ENCODE data around the gene TRPV2.

- TF ChIP-seq CTCF (IDR thresholded peaks at IDR 0.05) (no peak), POLR2A (IDR thresholded peaks at IDR 0.05) (no peak)
Observed at GRCh38 chr17:16437083-16437482, 21.7 kb downstream of the TRPV2 start.
